Colon (tissue), 2 donors: ENCODE results near the gene ATP9A.
"Not testable (repeated sequence)": the region's sequence is repeated elsewhere in the genome, so short reads cannot be mapped to it uniquely, and the experiment has no call there.

Source experiments
- FAIRE-seq: peaks from 2 replicates; lab custom pipeline; 2012; peaks lifted over from hg19 to GRCh38; lab: Jason Lieb, UNC
- donor health status: control.
- donor health status: control.

The ATP9A gene

DNA sequence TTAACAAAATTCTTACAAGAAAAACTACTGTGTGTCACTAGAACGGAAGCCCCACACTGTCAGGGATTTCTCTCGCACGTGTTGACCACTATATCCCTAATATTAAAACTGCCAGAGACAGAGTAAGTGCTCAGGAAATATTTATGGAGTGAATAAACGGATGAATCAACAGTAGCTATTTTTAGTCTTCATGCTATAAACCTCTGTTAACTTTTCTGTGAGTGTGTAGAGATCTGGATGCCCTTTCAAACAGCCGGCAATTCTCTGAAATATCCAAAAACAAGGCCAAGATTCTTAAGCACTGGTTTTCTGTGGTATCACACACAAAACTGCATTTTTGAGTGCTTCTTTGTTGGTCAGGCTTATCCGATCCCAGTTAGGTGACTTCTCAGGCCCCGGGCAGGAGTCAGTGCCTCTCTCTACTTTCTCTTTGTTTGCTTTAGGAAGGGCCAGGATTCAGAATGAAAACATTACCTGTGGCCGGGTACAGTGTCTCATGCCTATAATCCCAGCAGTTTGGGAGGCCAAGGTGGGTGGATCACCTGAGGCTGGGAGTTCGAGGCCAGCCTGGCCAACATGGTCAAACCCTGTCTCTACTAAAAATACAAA, 15.7 kb downstream of the ATP9A start:
- no peak for FAIRE-seq

DNA sequence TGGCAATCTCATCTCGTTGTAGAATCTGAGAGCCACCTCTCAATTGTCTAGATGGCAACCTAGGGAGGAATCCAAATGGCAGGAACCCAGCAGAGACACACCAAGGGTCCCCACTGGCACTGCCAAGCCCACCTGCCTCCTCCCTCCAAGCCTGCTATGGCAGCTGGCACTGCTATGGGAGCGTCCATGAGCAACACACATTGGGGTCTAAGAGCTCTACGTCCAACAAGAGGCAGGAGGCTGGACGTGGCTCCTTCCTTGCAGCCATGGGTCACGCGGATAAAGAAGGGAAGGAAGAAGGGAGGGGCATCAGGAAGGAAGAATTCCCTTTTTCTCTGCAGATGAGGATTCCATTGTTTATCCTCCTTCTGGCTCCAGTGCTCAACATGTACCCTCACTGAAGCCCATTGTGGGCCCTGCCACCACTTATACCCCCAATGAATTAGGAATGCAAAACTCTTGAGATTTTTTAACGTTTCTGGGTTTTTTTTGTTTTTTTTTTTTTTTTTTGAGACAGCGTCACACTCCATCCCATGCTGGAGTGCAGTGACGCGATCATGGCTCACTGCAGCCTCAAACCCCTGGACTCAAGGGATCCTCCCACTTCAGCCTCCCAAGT, 17.3 kb downstream of the ATP9A start:
- no peak for FAIRE-seq

DNA sequence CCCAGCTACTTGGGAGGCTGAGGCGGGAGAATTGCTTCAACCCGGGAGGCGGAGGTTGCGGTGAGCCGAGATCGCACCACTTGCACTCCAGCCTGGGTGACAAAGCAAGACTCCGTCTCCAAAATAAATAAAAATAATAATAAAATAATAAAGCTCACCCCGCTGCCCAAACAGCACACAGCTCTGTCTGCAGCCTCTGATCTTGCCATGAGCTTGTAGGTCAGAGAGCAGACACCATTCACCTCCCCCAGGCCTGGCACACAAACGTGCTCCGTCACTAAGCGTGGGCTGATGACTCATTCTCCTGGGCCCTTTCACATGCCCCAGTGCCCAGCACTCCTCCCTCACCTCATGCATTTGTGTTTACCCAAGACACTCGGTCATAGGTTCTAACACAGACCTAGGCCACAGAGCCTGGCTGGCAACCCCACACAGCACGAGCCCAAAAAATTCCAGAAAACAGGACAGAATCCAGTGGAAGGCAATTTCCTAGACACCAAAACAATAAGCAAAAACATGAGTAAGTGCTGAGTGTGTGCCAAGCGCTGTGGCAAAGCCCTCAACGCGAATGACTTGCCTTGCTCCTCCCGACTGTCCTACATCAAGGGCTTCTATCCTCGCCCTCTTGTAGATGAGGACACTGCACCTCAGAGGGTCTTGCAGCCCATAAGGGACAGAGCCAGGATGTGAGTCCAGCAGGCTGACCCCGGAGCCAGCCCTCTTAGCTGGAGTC, 18.0 kb downstream of the ATP9A start:
- FAIRE-seq, result no peak

DNA sequence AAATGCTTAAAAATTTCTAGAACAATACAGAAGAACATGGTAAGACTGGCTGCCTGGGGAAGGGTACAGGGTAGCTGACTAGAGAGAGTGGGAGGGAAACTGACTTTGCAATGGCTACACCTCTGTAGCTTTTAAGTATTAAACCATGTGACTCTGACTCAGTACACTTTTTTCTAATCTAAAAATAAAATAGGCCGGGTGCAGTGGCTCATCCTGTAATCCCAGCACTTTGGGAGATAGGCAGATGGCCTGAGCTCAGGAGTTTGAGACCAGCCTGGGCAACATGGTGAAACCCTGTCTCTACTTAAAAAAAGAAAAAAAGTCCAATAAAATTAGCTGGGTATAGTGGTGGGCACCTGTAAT, 18.5 kb downstream of the ATP9A start:
- no peak for FAIRE-seq

DNA sequence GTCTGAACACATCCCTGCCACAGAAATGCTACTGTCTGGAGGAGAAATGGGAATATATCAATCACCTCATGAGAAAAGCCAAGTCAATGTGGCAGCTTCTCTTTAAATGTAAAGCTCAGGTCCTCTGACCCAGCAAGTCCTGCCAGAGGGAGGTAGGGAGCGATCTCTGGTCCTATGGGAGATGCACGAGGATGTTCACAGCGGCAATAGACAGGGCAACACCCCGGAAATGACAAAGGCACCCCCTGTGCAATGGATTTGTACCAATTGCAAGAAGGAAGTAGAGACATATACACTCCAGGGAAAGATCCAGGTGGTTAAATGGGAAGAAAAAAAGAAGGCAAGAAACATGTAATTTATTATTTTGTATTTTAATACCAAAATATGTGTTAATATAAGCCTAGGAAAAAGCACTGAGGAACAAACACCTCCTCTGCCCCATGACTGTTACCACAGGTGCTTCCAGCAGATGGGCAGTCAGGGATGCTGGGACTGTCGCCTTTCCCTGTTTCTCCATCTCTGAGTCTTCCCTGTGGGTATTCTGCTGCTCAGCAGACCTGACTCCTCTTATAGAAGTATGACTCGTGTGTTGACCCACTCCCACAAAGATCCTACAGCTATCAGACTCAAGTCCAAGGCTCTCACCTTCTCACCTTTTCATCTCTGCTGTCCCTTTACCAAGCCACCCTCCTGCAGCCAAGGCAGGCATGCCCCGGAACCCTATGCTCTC, 20.8 kb downstream of the ATP9A start:
- FAIRE-seq, result no peak

- no peak for FAIRE-seq
Measured at GRCh38 chr20:51745804-51746203, 22.4 kb downstream of the ATP9A start.

DNA sequence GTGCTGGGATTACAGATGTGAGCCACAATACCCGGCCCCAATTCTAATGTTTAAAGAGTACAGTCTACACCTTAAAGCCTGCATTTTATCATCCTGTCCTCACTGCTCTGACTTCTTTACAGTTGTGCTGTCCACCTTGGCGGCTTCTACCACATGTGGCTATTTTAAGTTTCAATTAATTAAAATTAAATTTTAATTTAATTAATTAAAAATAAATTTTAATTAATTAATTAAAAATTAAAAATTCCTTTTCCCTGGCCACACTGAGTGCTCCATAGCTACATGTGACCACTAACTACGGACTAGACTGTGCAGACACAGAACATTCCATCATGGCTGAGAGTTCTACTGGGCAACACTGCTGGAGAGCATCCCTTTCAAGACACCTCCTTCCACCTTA, 27.4 kb downstream of the ATP9A start:
- no peak for FAIRE-seq

- FAIRE-seq, result not testable (repeated sequence)
Measured at GRCh38 chr20:51740308-51740707, 27.9 kb downstream of the ATP9A start.

DNA sequence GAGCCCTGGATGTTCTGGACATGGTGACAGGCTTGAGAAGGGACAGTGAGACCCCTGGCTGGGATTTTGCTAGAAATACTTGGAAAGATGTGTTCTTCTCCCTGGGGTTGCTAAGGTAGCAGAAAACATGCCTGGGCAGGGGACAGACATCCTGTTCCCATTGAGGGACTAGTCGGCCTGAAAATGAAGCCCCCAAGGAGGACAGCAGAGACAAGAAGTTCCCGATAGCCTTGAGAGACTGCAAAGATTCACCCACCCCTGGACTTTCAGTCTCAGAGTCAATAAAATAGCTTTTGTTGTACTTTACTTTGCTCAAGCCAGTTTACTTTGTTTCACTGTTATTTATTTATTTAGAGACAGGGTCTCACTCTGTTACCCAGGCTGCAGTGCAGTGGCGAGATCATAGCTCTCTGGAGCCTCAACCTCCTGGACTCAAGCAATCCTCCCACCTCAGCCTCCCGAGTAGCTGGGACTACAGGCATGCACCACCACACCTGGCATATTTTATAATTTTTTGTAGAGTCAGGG, 28.4 kb downstream of the ATP9A start:
- FAIRE-seq, result no peak

- FAIRE-seq, result no peak
Measured at GRCh38 chr20:51738877-51739447, 29.2 kb downstream of the ATP9A start.

- not testable (repeated sequence) for FAIRE-seq
Measured at GRCh38 chr20:51738261-51738660, 29.9 kb downstream of the ATP9A start.

GRCh38 chr20:51736947-51737346, 31.2 kb downstream of the ATP9A start:
- no peak for FAIRE-seq

DNA sequence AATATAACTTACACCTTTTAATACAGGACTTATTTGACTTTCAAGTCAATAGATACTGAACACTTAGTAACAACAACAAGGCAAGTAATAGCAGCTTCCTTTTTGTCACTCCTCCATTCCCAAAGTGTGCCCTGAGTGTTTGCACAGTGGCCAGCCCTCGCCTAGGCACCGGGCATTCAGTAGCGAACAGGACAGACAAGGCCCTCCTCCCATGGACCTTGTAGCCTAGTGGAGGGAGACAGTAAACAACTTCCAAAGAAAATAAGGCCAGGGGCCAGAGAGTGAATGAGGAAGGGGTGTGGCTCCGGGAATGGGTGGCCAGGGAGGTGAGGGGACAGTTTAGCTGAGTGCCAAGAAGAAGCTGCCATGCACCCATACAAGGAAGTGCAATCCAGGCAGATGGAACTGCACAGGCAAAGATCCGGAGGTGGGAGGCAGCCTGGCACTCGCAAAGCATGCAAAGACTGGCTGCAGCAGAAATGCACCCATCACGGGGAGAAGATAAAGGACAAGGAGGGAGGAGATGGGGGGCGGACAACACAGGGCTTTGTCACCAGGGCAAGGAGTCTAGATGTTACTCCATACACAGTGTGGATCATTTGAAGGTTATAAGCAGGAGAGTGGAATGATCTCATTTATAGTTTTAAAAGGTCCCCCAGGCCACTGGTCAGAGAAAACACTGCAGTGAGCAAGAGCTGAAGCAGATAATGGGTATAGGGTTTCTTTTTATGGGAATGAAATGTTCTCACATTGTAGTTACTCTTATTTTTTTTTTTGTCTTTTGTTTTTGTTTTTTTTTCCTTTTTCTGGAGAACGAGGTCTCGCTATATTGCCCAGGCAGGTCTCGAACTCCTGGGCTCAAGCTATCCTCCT, 32.2 kb downstream of the ATP9A start:
- FAIRE-seq, result no peak

DNA sequence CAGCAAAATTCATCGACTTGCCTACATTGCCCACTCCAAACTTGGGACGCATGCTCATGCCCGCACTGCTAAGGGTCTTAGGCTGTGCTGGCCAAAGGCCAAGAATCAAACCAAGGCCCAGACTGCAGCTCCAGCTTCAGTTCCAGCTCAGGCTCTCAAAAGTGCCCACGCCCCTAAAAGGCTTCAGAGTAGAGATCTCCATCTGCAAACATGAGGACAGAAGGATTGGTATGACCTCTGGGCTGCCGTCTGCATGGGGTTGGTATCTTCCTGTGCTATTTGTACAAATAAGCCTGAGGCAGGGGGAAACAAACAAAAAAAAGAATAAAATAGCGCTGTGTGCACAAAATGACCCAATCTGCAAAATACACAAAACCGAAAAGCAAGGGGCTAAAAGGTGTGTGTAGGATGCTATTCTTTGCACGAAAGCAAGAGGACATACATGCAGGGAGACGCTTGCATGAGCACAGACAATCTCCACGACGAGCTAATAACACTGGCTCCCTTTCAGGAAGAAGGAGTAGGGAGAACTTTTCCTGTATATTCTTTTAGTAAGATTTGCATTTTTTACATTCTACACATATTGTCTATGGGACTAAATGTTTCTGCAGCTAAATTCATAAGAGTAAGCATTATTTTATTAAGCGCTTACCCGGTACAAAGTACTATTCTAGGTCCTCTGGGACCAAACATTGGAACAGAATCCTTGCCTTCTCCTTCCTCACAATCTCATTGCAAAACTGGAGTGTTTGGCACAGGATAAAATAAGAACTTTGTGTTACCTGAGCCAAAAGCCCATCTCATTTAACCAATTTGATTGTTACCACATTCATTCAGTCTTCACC, 33.1 kb downstream of the ATP9A start:
- FAIRE-seq, result no peak

- FAIRE-seq, result no peak
Measured at GRCh38 chr20:51733070-51733469, 35.1 kb downstream of the ATP9A start.

GRCh38 chr20:51732096-51732791, 35.9 kb downstream of the ATP9A start:
- no peak for FAIRE-seq

DNA sequence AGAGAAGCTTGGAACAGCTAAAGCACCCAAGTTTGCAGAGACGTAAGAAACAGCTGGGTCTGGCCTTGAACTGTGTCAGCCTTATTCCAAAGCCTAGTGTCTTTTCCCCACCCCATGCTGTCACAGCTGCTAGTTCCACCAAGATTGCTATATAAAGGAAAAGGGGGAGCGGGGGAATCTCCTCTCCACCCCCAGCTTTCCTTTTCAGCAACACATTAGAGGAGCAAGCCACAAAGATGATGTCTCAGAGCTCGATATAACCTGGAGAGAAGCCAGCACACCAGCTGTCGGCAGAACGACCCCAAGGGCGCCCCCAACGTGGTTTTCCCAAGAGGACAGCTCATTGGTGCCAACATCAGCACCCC, 36.5 kb downstream of the ATP9A start:
- FAIRE-seq, result no peak

GRCh38 chr20:51729771-51730170, 38.4 kb downstream of the ATP9A start:
- no peak for FAIRE-seq

- FAIRE-seq, result no peak
Measured at GRCh38 chr20:51728737-51729136, 39.5 kb downstream of the ATP9A start.

- FAIRE-seq, result no peak
Measured at GRCh38 chr20:51727872-51728271, 40.3 kb downstream of the ATP9A start.
